COLO668 (cell line): ENCODE measurements around the gene LPCAT1.
"Not testable (repeated sequence)": the region's sequence is repeated elsewhere in the genome, so short reads cannot be mapped to it uniquely, and the experiment has no call there.

Experiments used
- DNase-seq: peaks from one replicate; lab custom pipeline; 2025; ENCODE audit not compliant: unreplicated experiment; lab: John Stamatoyannopoulos, UW

The LPCAT1 gene

GRCh38 chr5:1467341-1468246 lies 56.2 kb downstream of the LPCAT1 start:
- DNase-seq = no peak

- no peak for DNase-seq
Measured at GRCh38 chr5:1466631-1467265, 57.0 kb downstream of the LPCAT1 start.

- DNase-seq = no peak
Measured at GRCh38 chr5:1465966-1466471, 57.7 kb downstream of the LPCAT1 start.

GRCh38 chr5:1465117-1465516 lies 58.6 kb downstream of the LPCAT1 start:
- DNase-seq = no peak

- DNase-seq = no peak
Measured at GRCh38 chr5:1464511-1464910, 59.2 kb downstream of the LPCAT1 start.

GRCh38 chr5:1464096-1464446 lies 59.7 kb downstream of the LPCAT1 start:
- DNase-seq = no peak

- DNase-seq = no peak
Measured at GRCh38 chr5:1463326-1464095, 60.2 kb downstream of the LPCAT1 start.

- no peak for DNase-seq
Measured at GRCh38 chr5:1462358-1462757, 61.4 kb downstream of the LPCAT1 start.

- DNase-seq = no peak
Measured at GRCh38 chr5:1461396-1461795, 62.4 kb downstream of the LPCAT1 start.

GRCh38 chr5:1460054-1460682 lies 63.6 kb downstream of the LPCAT1 start:
- no peak for DNase-seq

- DNase-seq = not testable (repeated sequence)
Measured at GRCh38 chr5:1459435-1459834, 64.3 kb downstream of the LPCAT1 start.

GRCh38 chr5:1456110-1456881 lies 67.5 kb downstream of the LPCAT1 start:
- DNase-seq = not testable (repeated sequence)

- DNase-seq = no peak
Measured at GRCh38 chr5:1453613-1454012, 70.1 kb downstream of the LPCAT1 start.

GRCh38 chr5:1449081-1449630 lies 74.6 kb downstream of the LPCAT1 start:
- no peak for DNase-seq

- DNase-seq = no peak
Measured at GRCh38 chr5:1448511-1449011, 75.2 kb downstream of the LPCAT1 start.

- no peak for DNase-seq
Measured at GRCh38 chr5:1447671-1448361, 75.9 kb downstream of the LPCAT1 start.

- DNase-seq = no peak
Measured at GRCh38 chr5:1446602-1447343, 77.0 kb downstream of the LPCAT1 start.
